HEK293 (cell line): ENCODE measurements around the gene CCL19.

Source experiments
- KLF1 ChIP-seq: fragments of 450-650 bp; formaldehyde crosslinking; IDR thresholded peaks from 2 replicates; pipeline ENCODE4 v1.5.1; 2016; ENCODE audit warnings: missing biosample characterization, missing genetic modification characterization
- KLF10 ChIP-seq: fragments of 450-650 bp; IDR thresholded peaks from 2 replicates; pipeline ENCODE4 v1.5.1; 2018; ENCODE audit warnings: missing biosample characterization, mild to moderate bottlenecking, missing genetic modification characterization
- REST ChIP-seq: fragments of 450-650 bp; formaldehyde crosslinking; IDR thresholded peaks from 2 replicates; pipeline ENCODE4 v1.5.1; 2016; ENCODE audit warnings: missing biosample characterization, missing genetic modification characterization
- TCF7L2 ChIP-seq: IDR thresholded peaks from 2 replicates; pipeline ENCODE4 v1.6.1; 2011; ENCODE audit warnings: low read depth, mild to moderate bottlenecking, inconsistent platforms, low read length, moderate library complexity, borderline replicate concordance
- ZNF132 ChIP-seq: fragments of 450-650 bp; formaldehyde crosslinking; IDR thresholded peaks from 2 replicates; pipeline ENCODE4 v1.5.1; 2017; ENCODE audit warnings: missing biosample characterization, missing genetic modification characterization, borderline replicate concordance
- ZNF324 ChIP-seq: fragments of 450-650 bp; formaldehyde crosslinking; IDR thresholded peaks from 2 replicates; pipeline ENCODE4 v1.5.1; 2016; ENCODE audit warnings: missing biosample characterization, missing genetic modification characterization
- ZNF610 ChIP-seq: fragments of 450-650 bp; formaldehyde crosslinking; IDR thresholded peaks from 2 replicates; pipeline ENCODE4 v1.5.1; 2016; ENCODE audit warnings: missing biosample characterization, missing genetic modification characterization, borderline replicate concordance
- ZNF664 ChIP-seq: fragments of 450-650 bp; formaldehyde crosslinking; IDR thresholded peaks from 2 replicates; pipeline ENCODE4 v1.5.1; 2016; ENCODE audit warnings: missing biosample characterization, missing genetic modification characterization
- ZNF843 ChIP-seq: fragments of 450-650 bp; formaldehyde crosslinking; IDR thresholded peaks from 2 replicates; pipeline ENCODE4 v1.5.1; 2016; ENCODE audit warnings: missing biosample characterization, missing genetic modification characterization
- TF ChIP-seq, protein P1 (sequence below): fragments of 450-650 bp; formaldehyde crosslinking; IDR thresholded peaks from 2 replicates; pipeline ENCODE4 v1.5.1; 2016; ENCODE audit warnings: missing biosample characterization, missing genetic modification characterization
- TF ChIP-seq, protein P2 (sequence below): fragments of 450-650 bp; formaldehyde crosslinking; IDR thresholded peaks from 2 replicates; pipeline ENCODE4 v1.5.0; 2017; ENCODE audit warnings: missing biosample characterization, missing genetic modification characterization, borderline replicate concordance

GRCh38 chr9:34714007-34714406 is 22.9 kb upstream of the CCL19 start:
- TF ChIP-seq, protein P1, sequence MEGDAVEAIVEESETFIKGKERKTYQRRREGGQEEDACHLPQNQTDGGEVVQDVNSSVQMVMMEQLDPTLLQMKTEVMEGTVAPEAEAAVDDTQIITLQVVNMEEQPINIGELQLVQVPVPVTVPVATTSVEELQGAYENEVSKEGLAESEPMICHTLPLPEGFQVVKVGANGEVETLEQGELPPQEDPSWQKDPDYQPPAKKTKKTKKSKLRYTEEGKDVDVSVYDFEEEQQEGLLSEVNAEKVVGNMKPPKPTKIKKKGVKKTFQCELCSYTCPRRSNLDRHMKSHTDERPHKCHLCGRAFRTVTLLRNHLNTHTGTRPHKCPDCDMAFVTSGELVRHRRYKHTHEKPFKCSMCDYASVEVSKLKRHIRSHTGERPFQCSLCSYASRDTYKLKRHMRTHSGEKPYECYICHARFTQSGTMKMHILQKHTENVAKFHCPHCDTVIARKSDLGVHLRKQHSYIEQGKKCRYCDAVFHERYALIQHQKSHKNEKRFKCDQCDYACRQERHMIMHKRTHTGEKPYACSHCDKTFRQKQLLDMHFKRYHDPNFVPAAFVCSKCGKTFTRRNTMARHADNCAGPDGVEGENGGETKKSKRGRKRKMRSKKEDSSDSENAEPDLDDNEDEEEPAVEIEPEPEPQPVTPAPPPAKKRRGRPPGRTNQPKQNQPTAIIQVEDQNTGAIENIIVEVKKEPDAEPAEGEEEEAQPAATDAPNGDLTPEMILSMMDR = no peak
- TF ChIP-seq TCF7L2 = no peak
- no peak for TF ChIP-seq ZNF664 (tag by site-specific recombination)
- no peak for TF ChIP-seq KLF10 (tag by site-specific recombination)
- TF ChIP-seq ZNF843 (tag by site-specific recombination) = no peak
- TF ChIP-seq KLF1 (tag by site-specific recombination) = no peak
- TF ChIP-seq REST (tag by site-specific recombination) = no peak
- no peak for TF ChIP-seq ZNF132 (tag by site-specific recombination)
- TF ChIP-seq, protein P2, sequence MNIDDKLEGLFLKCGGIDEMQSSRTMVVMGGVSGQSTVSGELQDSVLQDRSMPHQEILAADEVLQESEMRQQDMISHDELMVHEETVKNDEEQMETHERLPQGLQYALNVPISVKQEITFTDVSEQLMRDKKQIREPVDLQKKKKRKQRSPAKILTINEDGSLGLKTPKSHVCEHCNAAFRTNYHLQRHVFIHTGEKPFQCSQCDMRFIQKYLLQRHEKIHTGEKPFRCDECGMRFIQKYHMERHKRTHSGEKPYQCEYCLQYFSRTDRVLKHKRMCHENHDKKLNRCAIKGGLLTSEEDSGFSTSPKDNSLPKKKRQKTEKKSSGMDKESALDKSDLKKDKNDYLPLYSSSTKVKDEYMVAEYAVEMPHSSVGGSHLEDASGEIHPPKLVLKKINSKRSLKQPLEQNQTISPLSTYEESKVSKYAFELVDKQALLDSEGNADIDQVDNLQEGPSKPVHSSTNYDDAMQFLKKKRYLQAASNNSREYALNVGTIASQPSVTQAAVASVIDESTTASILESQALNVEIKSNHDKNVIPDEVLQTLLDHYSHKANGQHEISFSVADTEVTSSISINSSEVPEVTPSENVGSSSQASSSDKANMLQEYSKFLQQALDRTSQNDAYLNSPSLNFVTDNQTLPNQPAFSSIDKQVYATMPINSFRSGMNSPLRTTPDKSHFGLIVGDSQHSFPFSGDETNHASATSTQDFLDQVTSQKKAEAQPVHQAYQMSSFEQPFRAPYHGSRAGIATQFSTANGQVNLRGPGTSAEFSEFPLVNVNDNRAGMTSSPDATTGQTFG (tag by site-specific recombination) = no peak
- TF ChIP-seq ZNF324 (tag by site-specific recombination) = no peak
- no peak for TF ChIP-seq ZNF610
